ENCODE data around the gene TRIM62. TPM values are rescaled to one million over a fixed set of nuclear protein-coding genes. Genes with fewer than 3 reads are reported as not detected.

Gene TRIM62
- total RNA-seq, 1 donor from 2014 or later = 2.0 TPM

GRCh38 chr1:33182401-33182841, 578 bp upstream of the TRIM62 start:
- DNase-seq = peak; percentile 53
- peak; percentile 12 for ATAC-seq
- intact Hi-C loops (cut with micrococcal nuclease) = no loop called here

GRCh38 chr1:33180911-33181890, 642 bp downstream of the TRIM62 start:
- intact Hi-C loops (cut with micrococcal nuclease) = no loop called here
- ATAC-seq (peak; percentile 91), DNase-seq (peak; percentile 67)

- intact Hi-C loops (cut with micrococcal nuclease) = no loop called here
- ATAC-seq = no peak
- peak; percentile 97 for DNase-seq
These were observed 1.5 kb downstream of the TRIM62 start for GRCh38 chr1:33180226-33180910.

GRCh38 chr1:33178836-33179439, 2.9 kb downstream of the TRIM62 start:
- intact Hi-C loops (cut with micrococcal nuclease) = no loop called here
- ATAC-seq = no peak
- DNase-seq = no peak

GRCh38 chr1:33177996-33178540, 3.8 kb downstream of the TRIM62 start:
- DNase-seq (no peak), ATAC-seq (no peak)
- intact Hi-C loops (cut with micrococcal nuclease) = no loop called here

- ATAC-seq = no peak
- intact Hi-C loops (cut with micrococcal nuclease) = no loop called here
- DNase-seq = no peak
These were observed 5.0 kb downstream of the TRIM62 start for GRCh38 chr1:33176887-33177286.

- intact Hi-C loops (cut with micrococcal nuclease) = no loop called here
- DNase-seq = no peak
- no peak for ATAC-seq
These were observed 5.4 kb downstream of the TRIM62 start for GRCh38 chr1:33176362-33176850.

- no peak for DNase-seq
- intact Hi-C loops (cut with micrococcal nuclease) = no loop called here
- ATAC-seq = no peak
These were observed 6.0 kb downstream of the TRIM62 start for GRCh38 chr1:33175865-33176264.

- intact Hi-C loops (cut with micrococcal nuclease) = no loop called here
- ATAC-seq = no peak
- DNase-seq = no peak
These were observed 8.8 kb downstream of the TRIM62 start for GRCh38 chr1:33173091-33173490.

GRCh38 chr1:33171977-33172813, 9.6 kb downstream of the TRIM62 start:
- no peak for ATAC-seq
- no peak for DNase-seq
- intact Hi-C loops (cut with micrococcal nuclease) = no loop called here

- intact Hi-C loops (cut with micrococcal nuclease) = no loop called here
These were observed 11.2 kb downstream of the TRIM62 start for GRCh38 chr1:33170351-33171274.

GRCh38 chr1:33169290-33170055, 12.4 kb downstream of the TRIM62 start:
- DNase-seq (no peak), ATAC-seq (peak; percentile 18)
- intact Hi-C loops (cut with micrococcal nuclease) = no loop called here

More at GRCh38 chr1:33170351-33171274, 11.2 kb downstream of the TRIM62 start:
- peak; percentile 92 for ATAC-seq
- DNase-seq = peak; percentile 80

- DNase-seq = no peak
These were observed 13.1 kb downstream of the TRIM62 start for GRCh38 chr1:33168556-33169289.

GRCh38 chr1:33167650-33168447, 14.0 kb downstream of the TRIM62 start:
- ATAC-seq = no peak
- no peak for DNase-seq
- intact Hi-C loops (cut with micrococcal nuclease) = no loop called here

More at GRCh38 chr1:33168556-33169289, 13.1 kb downstream of the TRIM62 start:
- intact Hi-C loops (cut with micrococcal nuclease) = no loop called here
- no peak for ATAC-seq

- intact Hi-C loops (cut with micrococcal nuclease) = no loop called here
- DNase-seq (no peak), ATAC-seq (no peak)
These were observed 16.0 kb downstream of the TRIM62 start for GRCh38 chr1:33165809-33166208.

Measured in left ventricle myocardium superior (tissue), 1 donor.